GM21390 (cell line): ENCODE results near the gene APOBEC3F.
A peak's percentile ranks its signal among the peaks of the same experiment; 100 is the strongest.
"Not testable (repeated sequence)": the region's sequence is repeated elsewhere in the genome, so short reads cannot be mapped to it uniquely, and the experiment has no call there.

Experiments used
- ATAC-seq: cut with Tn5 transposase; IDR thresholded peaks from one replicate; pipeline ENCODE4 v1.9.1; 2021; ENCODE audit not compliant: unreplicated experiment

APOBEC3F gene

GRCh38 chr22:39068033-39068785 is 27.5 kb downstream of the APOBEC3F start:
- ATAC-seq, result no peak

GRCh38 chr22:39070186-39070585 is 29.5 kb downstream of the APOBEC3F start:
- ATAC-seq, result no peak

- ATAC-seq, result not testable (repeated sequence)
These were observed 31.9 kb downstream of the APOBEC3F start for GRCh38 chr22:39072581-39072981.

DNA sequence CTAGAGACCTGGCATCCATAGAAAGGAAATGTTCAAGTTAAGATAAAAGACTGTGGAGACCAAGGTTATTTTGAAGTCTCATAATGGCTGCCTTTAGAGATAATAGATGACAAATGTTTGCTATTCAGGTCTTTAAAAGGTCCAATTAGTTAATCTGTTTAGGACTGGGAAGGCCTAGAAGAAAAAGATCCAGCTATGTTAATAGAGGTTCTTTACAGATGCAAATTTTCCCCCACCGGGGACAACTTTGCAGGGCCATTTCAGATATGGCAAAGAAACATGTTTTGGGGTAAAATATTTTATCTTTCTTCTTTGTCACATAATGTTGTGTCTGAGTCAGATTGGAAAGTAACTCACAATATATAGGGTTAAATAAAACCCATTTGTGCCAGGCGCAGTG is 33.3 kb downstream of the APOBEC3F start:
- ATAC-seq, result no peak

GRCh38 chr22:39076155-39077025 is 35.7 kb downstream of the APOBEC3F start:
- not testable (repeated sequence) for ATAC-seq

DNA sequence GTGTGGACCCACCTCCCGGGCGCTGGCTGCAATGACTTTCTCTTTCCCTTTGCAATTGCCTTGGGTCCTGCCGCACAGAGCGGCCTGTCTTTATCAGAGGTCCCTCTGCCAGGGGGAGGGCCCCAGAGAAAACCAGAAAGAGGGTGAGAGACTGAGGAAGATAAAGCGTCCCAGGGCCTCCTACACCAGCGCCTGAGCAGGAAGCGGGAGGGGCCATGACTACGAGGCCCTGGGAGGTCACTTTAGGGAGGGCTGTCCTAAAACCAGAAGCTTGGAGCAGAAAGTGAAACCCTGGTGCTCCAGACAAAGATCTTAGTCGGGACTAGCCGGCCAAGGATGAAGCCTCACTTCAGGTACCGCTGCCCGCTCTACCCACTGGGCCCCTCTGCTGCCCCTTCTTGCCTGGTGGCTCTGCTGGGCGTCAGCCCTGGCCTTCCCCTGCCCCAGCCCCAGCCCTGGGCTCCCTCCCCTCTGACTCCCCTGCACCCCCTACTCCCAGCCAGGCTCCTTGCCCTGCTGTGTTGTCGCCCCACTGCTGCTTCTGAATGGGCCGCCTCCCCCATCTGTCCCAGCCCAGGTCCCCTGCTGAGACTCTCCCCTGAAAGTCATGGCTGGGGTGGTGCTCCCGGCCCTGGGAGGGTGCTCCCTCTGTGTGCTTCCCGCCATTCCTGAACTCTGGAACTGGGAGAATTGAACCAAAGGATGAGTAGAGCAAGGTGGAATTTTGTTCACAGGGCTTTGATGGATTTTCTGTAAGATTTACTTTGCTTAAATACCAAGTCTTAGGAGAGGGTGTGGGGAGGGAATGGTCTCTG is 36.6 kb downstream of the APOBEC3F start, which contains the start of gene APOBEC3G:
Gene APOBEC3G, plus strand, starts transcription at position 250 of the 815 bp plus-strand sequence. Its CDS starts 87 bp downstream, at position 337.
- ATAC-seq, result peak; percentile 84

GRCh38 chr22:39077912-39078311 is 37.2 kb downstream of the APOBEC3F start:
- not testable (repeated sequence) for ATAC-seq

- no peak for ATAC-seq
These were observed 37.7 kb downstream of the APOBEC3F start for GRCh38 chr22:39078329-39078728.

GRCh38 chr22:39079054-39079637 is 38.5 kb downstream of the APOBEC3F start:
- not testable (repeated sequence) for ATAC-seq

DNA sequence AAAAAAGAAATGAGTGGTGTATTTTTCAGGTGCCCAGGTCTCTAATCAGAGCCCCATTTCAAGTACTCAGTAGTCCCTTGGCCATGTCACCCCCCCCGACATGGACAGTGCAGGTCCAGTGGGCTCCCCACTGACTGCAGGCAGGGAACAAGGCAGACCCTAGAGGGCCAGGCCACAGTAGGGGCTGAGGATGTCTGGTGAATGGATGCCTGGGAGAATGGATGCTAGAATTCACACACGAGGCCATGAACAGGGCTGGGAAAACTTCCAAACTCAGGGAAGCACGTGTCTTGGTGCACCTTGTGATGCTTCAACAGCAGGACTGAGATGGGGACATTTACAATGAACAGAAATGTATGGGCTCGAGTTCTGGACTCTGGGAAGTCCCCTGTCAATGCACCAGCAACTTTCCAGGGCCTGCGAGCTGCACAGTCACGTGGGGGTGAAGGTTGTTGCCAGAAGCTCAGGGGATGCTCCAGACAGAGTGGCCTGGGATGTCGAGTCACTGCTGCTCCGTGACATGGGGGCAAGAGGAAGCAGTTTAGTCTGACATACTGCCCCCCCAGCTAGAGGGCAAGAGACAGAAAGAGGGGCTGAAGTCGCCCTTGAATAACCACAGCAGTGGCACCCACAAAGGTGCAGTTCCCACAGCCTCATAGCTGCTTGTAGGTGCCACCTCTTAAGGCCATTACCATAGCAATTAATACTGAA is 39.5 kb downstream of the APOBEC3F start:
- no peak for ATAC-seq

GRCh38 chr22:39081016-39081415 is 40.4 kb downstream of the APOBEC3F start:
- ATAC-seq, result no peak

DNA sequence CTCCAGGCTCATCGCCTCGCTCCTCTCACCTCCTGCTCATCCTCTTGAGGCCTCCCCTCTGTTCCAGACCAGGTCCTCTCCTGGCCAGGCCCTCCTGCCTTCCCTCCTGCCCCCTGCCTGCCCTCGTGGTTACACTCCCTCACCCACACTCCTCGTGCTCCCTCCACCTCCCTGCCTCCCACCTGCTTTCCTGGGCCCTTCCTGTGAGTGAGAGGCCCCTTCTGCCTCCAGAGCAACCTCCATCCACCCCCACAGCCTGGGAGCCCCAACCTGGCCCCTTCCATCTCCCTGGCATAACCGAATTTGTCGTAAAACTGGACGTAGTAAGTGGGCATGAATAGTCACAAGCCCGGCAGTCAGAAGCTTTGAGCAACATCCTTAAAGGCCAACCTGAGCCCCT is 40.9 kb downstream of the APOBEC3F start:
- no peak for ATAC-seq

DNA sequence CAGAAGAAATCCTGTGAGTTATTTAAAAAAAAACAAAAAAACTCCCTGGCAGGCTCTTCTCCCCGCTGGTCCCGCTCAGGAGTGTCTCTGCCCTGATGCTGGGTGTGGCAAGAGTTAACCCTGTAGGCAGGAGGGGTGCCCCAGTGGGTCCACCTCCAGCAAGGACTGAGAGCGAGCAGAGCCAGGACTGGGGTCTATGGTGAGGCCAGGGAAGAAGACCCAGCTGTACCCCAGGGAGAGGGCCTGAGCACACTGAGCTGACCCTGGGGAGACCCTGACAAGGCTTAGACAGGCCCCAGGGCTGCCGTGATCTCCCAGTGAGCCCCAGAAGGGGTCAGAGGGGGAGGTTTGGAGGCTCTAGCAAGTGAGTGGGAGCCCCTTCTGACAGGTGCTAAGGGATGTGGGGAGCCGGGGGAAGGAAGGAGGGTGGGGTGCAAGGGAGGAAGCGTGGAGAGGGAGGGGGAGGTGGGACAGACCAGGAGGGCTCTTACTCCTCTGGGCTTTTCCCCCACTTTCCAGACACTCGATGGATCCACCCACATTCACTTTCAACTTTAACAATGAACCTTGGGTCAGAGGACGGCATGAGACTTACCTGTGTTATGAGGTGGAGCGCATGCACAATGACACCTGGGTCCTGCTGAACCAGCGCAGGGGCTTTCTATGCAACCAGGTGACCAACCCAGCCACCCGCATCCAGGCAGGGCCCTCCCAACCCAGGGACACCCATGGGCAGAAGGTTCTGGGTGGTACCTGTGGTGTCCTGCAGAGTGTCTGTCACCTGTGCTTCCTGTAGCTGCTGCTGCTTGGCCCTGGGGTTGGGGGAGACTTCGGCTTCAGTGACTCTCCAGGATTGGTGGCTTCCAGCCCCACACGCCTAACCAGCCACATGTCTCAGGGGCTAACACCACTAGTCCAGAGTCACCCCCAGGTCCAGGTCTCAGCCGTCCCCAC is 42.8 kb downstream of the APOBEC3F start:
- ATAC-seq, result no peak

- ATAC-seq, result no peak
These were observed 44.0 kb downstream of the APOBEC3F start for GRCh38 chr22:39084666-39085065.

- ATAC-seq, result no peak
These were observed 46.4 kb downstream of the APOBEC3F start for GRCh38 chr22:39087098-39087497.

- no peak for ATAC-seq
These were observed 47.4 kb downstream of the APOBEC3F start for GRCh38 chr22:39087881-39088684.

DNA sequence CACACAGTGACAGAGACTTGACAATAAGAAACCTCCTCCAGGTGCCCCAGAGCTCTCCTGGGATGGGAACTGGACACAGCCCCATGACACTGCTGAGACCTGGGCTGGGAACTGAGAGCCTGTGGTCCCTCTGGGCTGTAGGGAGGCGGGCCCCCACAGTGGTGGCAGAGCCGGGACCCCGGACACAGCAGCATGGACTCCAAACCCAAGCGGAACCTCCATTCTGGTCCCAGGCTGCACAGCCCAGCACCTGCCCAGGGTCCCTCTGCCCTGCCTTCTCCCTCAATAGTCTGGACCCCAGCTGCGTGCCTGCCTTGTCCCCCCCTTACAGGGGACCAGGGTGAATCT is 48.0 kb downstream of the APOBEC3F start:
- no peak for ATAC-seq

DNA sequence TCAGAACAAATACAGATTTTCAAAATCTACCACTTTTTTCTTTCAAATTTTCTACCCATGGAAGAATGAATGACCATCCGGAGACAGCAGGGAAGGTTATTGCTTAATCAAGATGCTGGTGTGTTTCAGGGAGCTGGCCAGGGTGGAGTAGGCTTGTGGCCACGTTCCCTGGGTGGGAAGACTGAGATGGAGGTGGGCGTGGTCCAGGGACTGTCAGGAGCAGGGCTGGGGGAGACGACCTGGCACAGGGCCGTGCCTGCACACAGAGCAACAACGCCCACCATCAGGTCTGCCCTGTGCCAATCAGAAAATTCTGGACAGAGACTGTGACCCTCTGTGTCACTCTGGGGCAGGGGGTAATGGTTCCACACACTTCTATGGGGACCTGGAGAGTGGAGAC is 49.3 kb downstream of the APOBEC3F start:
- ATAC-seq, result no peak
